IMR-90 (cell line): ENCODE measurements around the gene MAP4. TPM values are rescaled to one million over a fixed set of nuclear protein-coding genes. Genes with fewer than 3 reads are reported as not detected.

Experiments
- ATAC-seq: fragments of 200-7000 bp; cut with Tn5 transposase; 2 replicates; pipeline ENCODE4 v1.9.1; 2020; ENCODE audit warnings: low read depth, mild to moderate bottlenecking, moderate library complexity
- BruUV-seq: library from RNA; stranded (reverse); fragments of 400-500 nt; replicated peaks from 2 replicates; lab custom pipeline; 2021; lab: Mats Ljungman, UMichigan
- CTCF ChIA-PET: fragments of 300-600 bp; formaldehyde crosslinking; extraction: SDS; loops from one replicate; lab custom pipeline; 2021; ENCODE audit warnings: antibody characterized with exemption; lab: Yijun Ruan, JAX
- POLR2A ChIA-PET: fragments of 300-600 bp; sonication (Branson Sonifier 250); formaldehyde crosslinking; loops from one replicate; lab custom pipeline; 2022; ENCODE audit warnings: antibody characterized with exemption; ENCODE audit not compliant: unreplicated experiment; lab: Charles Lee
- DNase-seq: peaks from one replicate; pipeline ENCODE4 v3.0.0; 2013
- H2AFZ ChIP-seq: replicated peaks from 2 replicates; pipeline ENCODE3; 2013; ENCODE audit warnings: low read length, mild to moderate bottlenecking; ENCODE audit not compliant: poor library complexity
- H2AK5ac ChIP-seq: 2 replicates; pipeline ENCODE4 v1.6.1; 2013; ENCODE audit warnings: low read depth, low read length, inconsistent platforms
- H2AK9ac ChIP-seq: replicated peaks from 2 replicates; pipeline ENCODE3; 2013; ENCODE audit warnings: mild to moderate bottlenecking, low read depth, low read length, moderate library complexity; ENCODE audit not compliant: poor library complexity
- H2BK120ac ChIP-seq: 2 replicates; pipeline ENCODE4 v1.6.1; 2013; ENCODE audit warnings: low read depth, low read length, inconsistent platforms
- H2BK15ac ChIP-seq: 3 replicates; pipeline ENCODE4 v1.6.1; 2013; ENCODE audit warnings: low read depth, low read length, inconsistent platforms
- H2BK20ac ChIP-seq: 2 replicates; pipeline ENCODE4 v1.6.1; 2013; ENCODE audit warnings: low read depth, mild to moderate bottlenecking, inconsistent platforms, low read length, moderate library complexity
- H2BK5ac ChIP-seq: 2 replicates; pipeline ENCODE4 v1.6.1; 2013; ENCODE audit warnings: mild to moderate bottlenecking, low read depth, low read length, inconsistent platforms; ENCODE audit not compliant: poor library complexity, severe bottlenecking
- H3K14ac ChIP-seq: replicated peaks from 2 replicates; pipeline ENCODE4 v1.6.1; 2013; ENCODE audit warnings: low read depth, low read length, inconsistent platforms
- H3K18ac ChIP-seq: 2 replicates; pipeline ENCODE4 v1.6.1; 2013; ENCODE audit warnings: low read depth, low read length, control low read depth
- H3K23ac ChIP-seq: 2 replicates; pipeline ENCODE4 v1.6.1; 2013; ENCODE audit warnings: low read depth, low read length, inconsistent platforms
- H3K27ac ChIP-seq: 2 replicates; pipeline ENCODE4 v1.5.1; 2013; ENCODE audit warnings: mild to moderate bottlenecking, control low read depth, low read length; ENCODE audit not compliant: insufficient read depth
- H3K27me3 ChIP-seq: 2 replicates; pipeline ENCODE4 v1.6.1; 2013; ENCODE audit warnings: low read length; ENCODE audit not compliant: control insufficient read depth, insufficient read depth
- H3K36me3 ChIP-seq: 2 replicates; pipeline ENCODE4 v1.6.1; 2013; ENCODE audit warnings: low read length, mixed read lengths; ENCODE audit not compliant: control insufficient read depth, insufficient read depth
- H3K4ac ChIP-seq: 2 replicates; pipeline ENCODE4 v1.6.1; 2013; ENCODE audit warnings: low read depth, low read length, inconsistent platforms
- H3K4me1 ChIP-seq: 2 replicates; pipeline ENCODE4 v1.6.1; 2013; ENCODE audit warnings: low read length, mixed read lengths; ENCODE audit not compliant: control insufficient read depth, insufficient read depth
- H3K4me2 ChIP-seq: 2 replicates; pipeline ENCODE4 v1.6.1; 2013; ENCODE audit warnings: low read depth, mild to moderate bottlenecking, control low read depth, low read length, moderate library complexity
- H3K4me3 ChIP-seq: 2 replicates; pipeline ENCODE4 v1.5.1; 2013; ENCODE audit warnings: low read depth, mild to moderate bottlenecking, control low read depth, low read length, moderate library complexity; ENCODE audit not compliant: insufficient read depth
- H3K56ac ChIP-seq: 2 replicates; pipeline ENCODE4 v1.6.1; 2013; ENCODE audit warnings: low read length, inconsistent platforms; ENCODE audit not compliant: insufficient read depth; ENCODE audit errors: extremely low read depth
- H3K79me1 ChIP-seq, 2 experiments: 2 replicates each; pipeline ENCODE4 v1.6.1; 2013; ENCODE audit warnings: low read length in 2 of 2, inconsistent platforms in 1 of 2, low read depth in 1 of 2
- H3K9ac ChIP-seq: 2 replicates; pipeline ENCODE4 v1.6.1; 2013; ENCODE audit warnings: low read depth, low read length, control low read depth
- H3K9me1 ChIP-seq: 2 replicates; pipeline ENCODE4 v1.6.1; 2013; ENCODE audit warnings: low read length, inconsistent platforms; ENCODE audit not compliant: insufficient read depth
- H3K9me3 ChIP-seq: 2 replicates; pipeline ENCODE4 v1.6.1; 2013; ENCODE audit warnings: low read length; ENCODE audit not compliant: control insufficient read depth, insufficient read depth
- H4K20me1 ChIP-seq: 2 replicates; pipeline ENCODE4 v1.6.1; 2013; ENCODE audit warnings: low read length, inconsistent platforms; ENCODE audit not compliant: insufficient read depth
- H4K5ac ChIP-seq: 2 replicates; pipeline ENCODE4 v1.6.1; 2013; ENCODE audit warnings: mild to moderate bottlenecking, low read depth, low read length, control low read depth
- H4K8ac ChIP-seq, 2 experiments: 2 replicates each; pipeline ENCODE4 v1.6.1; 2013; ENCODE audit warnings: low read depth in 2 of 2, low read length in 2 of 2, control low read depth in 1 of 2, inconsistent platforms in 1 of 2
- H4K91ac ChIP-seq: 2 replicates; pipeline ENCODE4 v1.6.1; 2013; ENCODE audit warnings: low read depth, low read length, inconsistent platforms; ENCODE audit not compliant: insufficient read depth
- BHLHE40 ChIP-seq: fragments of 150-350 bp; IDR thresholded peaks from 2 replicates; pipeline ENCODE4 v1.6.1; 2016; ENCODE audit warnings: mild to moderate bottlenecking, low read depth, low read length
- CEBPB ChIP-seq: IDR thresholded peaks from 2 replicates; pipeline ENCODE4 v1.6.1; 2012; ENCODE audit warnings: low read depth, low read length, improper control_type of control experiment
- CHD1 ChIP-seq: IDR thresholded peaks from 2 replicates; pipeline ENCODE4 v1.6.1; 2012; ENCODE audit warnings: low read depth, low read length, improper control_type of control experiment
- FOS ChIP-seq: fragments of 150-350 bp; IDR thresholded peaks from 2 replicates; pipeline ENCODE4 v1.6.1; 2016; ENCODE audit warnings: low read depth, low read length
- MAFK ChIP-seq: IDR thresholded peaks from 2 replicates; pipeline ENCODE4 v1.6.1; 2012; ENCODE audit warnings: low read depth, low read length, improper control_type of control experiment
- MXI1 ChIP-seq: IDR thresholded peaks from 2 replicates; pipeline ENCODE4 v1.6.1; 2012; ENCODE audit warnings: low read depth, mild to moderate bottlenecking, low read length, moderate library complexity, borderline replicate concordance
- NFE2L2 ChIP-seq: fragments of 150-350 bp; IDR thresholded peaks from 2 replicates; pipeline ENCODE4 v1.6.1; 2016; ENCODE audit warnings: low read depth, mild to moderate bottlenecking, low read length
- RCOR1 ChIP-seq: IDR thresholded peaks from 2 replicates; pipeline ENCODE4 v1.6.1; 2012; ENCODE audit warnings: mild to moderate bottlenecking, low read length, improper control_type of control experiment; ENCODE audit not compliant: insufficient replicate concordance
- RFX5 ChIP-seq: IDR thresholded peaks from 2 replicates; pipeline ENCODE4 v1.8.0; 2012; ENCODE audit warnings: low read depth, mild to moderate bottlenecking, low read length, moderate library complexity
- SMC3 ChIP-seq: fragments of 150-350 bp; IDR thresholded peaks from 2 replicates; pipeline ENCODE4 v1.6.1; 2016; ENCODE audit warnings: low read depth, mild to moderate bottlenecking, antibody characterized with exemption, low read length, moderate library complexity
- WGBS, 2 experiments: methylation state at CpG; one replicate each; pipeline versions ENCODE4 v1.1.5 to v1.1.7; 2013; ENCODE audit warnings: missing lambda C conversion rate in 2 of 2; ENCODE audit not compliant: insufficient read length in 1 of 2; ENCODE audit errors: extremely low coverage in 2 of 2; 5-methylcytosine and 5-hydroxymethylcytosine counted together
- dilution Hi-C: fragments of 300-500 bp; cut with HindIII; formaldehyde crosslinking; loops from one replicate; pipeline ENCODE4 v1.14.3; 2018; ENCODE audit warnings: low sequenced_read_pairs; ENCODE audit not compliant: unreplicated experiment
- in situ Hi-C: fragments of 300-500 bp; cut with MboI; formaldehyde crosslinking; loops from 3 replicates; pipeline ENCODE4 v1.14.3; 2019; ENCODE audit warnings: low sequenced_read_pairs, inconsistent platforms, mixed read lengths
- intact Hi-C: fragments of 100-400 bp; cut with micrococcal nuclease; formaldehyde crosslinking; loops from 2 replicates; pipeline ENCODE4 v1.10.0; 2022
- polyA plus RNA-seq, 3 experiments: library from polyadenylated mRNA; depleted of rRNA; stranded (reverse); fragments of >200 nt; gene quantifications; 2 replicates each; pipeline ENCODE4 v1.2.3, GENCODE V29; 2012; ENCODE audit warnings: low replicate concordance in 1 of 3
- total RNA-seq: library from RNA; depleted of rRNA; stranded (reverse); fragments of >200 nt; gene quantifications from 2 replicates; pipeline ENCODE4 v1.2.3, GENCODE V29; 2012
- TF ChIP-seq, protein P1 (sequence below): conservative IDR thresholded peaks from 2 replicates; pipeline ENCODE4 v1.5.1; 2012; ENCODE audit warnings: mild to moderate bottlenecking, low read depth, low read length, improper control_type of control experiment
- TF ChIP-seq, protein P2 (sequence below): fragments of 150-350 bp; IDR thresholded peaks from 2 replicates; pipeline ENCODE4 v1.6.1; 2016; ENCODE audit warnings: low read depth, mild to moderate bottlenecking, low read length, moderate library complexity, borderline replicate concordance

The MAP4 gene
- total and polyA plus RNA-seq, 2 of the 4 experiments (the other 2 are of a cell fraction): 87.8 to 216 TPM

DNA sequence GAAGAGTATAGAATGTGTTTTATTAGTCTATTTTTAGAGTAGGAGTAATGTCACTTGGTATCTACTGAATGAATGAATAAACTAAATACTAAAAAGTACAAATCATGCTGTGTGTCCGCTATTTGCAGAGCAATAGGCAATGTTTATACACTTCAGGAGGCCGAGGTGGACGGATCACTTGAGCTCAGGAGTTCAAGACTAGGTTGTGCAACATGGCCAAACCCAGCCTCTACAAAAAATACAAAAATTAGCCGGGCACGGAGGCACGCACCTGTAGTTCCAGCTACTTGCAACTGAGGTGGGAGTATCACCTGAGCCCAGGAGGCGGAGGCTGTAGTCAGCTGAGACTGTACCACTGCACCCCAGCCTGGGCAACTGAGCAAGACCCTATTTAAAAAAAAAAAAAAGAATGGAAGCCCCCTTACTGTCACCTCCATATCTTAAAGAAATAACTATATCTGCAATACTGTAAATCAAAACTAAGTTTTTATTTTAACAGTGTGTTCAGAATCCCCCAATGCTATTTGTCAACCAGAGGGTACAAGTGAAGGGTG, 114.9 kb downstream of the MAP4 start:
- no peaks in the 10 kb centered on the region for H3K9me1 ChIP-seq
- H3K14ac ChIP-seq: no peak overlapping the region
- intact Hi-C loops (no loop called here), in situ Hi-C loops (no loop called here), dilution Hi-C loops (no loop called here)
- no peak overlapping the region for H3K9ac ChIP-seq
- no peaks in the 10 kb centered on the region; the same call in 1 of the 2 replicates for H3K4me1 ChIP-seq
- no peak overlapping the region for H2AK9ac ChIP-seq
- no peak overlapping the region for H3K23ac ChIP-seq
- H3K79me1 ChIP-seq: peaks cover 35 to 48% of the 10 kb centered on the region in 2 experiments
- no peak for ATAC-seq
- no peak overlapping the region for H2BK15ac ChIP-seq
- H3K4me2 ChIP-seq: no peak overlapping the region
- H3K56ac ChIP-seq: no peak overlapping the region
- H2AK5ac ChIP-seq: no peak overlapping the region
- H2AFZ ChIP-seq: no peak overlapping the region
- no CpG with 5 or more reads among the region's 7 CpGs for WGBS, 2 experiments
- no peak overlapping the region for H3K27ac ChIP-seq
- no peak overlapping the region for H2BK5ac ChIP-seq
- H4K20me1 ChIP-seq: peaks cover 9% of the 10 kb centered on the region; the same call in 1 of the 2 replicates
- no peaks in the 10 kb centered on the region for H3K9me3 ChIP-seq
- no peak overlapping the region for H2BK120ac ChIP-seq
- ChIA-PET CTCF (no interaction called here), POLR2A (no interaction called here)
- no peak for DNase-seq
- no peak overlapping the region for H2BK20ac ChIP-seq
- no peak overlapping the region for H4K8ac ChIP-seq
- peaks cover 26% of the 10 kb centered on the region for H3K36me3 ChIP-seq
- H3K4ac ChIP-seq: no peak overlapping the region
- no peak overlapping the region for H4K5ac ChIP-seq
- H3K4me3 ChIP-seq: no peak overlapping the region
- no peak overlapping the region for H4K91ac ChIP-seq
- no TSS peak for BruUV-seq
- no peaks in the 10 kb centered on the region for H3K27me3 ChIP-seq
- TF ChIP-seq FOS: no peak
- no peak for TF ChIP-seq BHLHE40
- TF ChIP-seq MXI1: no peak
- no peak for TF ChIP-seq RCOR1
- TF ChIP-seq, protein P1, sequence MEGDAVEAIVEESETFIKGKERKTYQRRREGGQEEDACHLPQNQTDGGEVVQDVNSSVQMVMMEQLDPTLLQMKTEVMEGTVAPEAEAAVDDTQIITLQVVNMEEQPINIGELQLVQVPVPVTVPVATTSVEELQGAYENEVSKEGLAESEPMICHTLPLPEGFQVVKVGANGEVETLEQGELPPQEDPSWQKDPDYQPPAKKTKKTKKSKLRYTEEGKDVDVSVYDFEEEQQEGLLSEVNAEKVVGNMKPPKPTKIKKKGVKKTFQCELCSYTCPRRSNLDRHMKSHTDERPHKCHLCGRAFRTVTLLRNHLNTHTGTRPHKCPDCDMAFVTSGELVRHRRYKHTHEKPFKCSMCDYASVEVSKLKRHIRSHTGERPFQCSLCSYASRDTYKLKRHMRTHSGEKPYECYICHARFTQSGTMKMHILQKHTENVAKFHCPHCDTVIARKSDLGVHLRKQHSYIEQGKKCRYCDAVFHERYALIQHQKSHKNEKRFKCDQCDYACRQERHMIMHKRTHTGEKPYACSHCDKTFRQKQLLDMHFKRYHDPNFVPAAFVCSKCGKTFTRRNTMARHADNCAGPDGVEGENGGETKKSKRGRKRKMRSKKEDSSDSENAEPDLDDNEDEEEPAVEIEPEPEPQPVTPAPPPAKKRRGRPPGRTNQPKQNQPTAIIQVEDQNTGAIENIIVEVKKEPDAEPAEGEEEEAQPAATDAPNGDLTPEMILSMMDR: no peak
- no peak for TF ChIP-seq RFX5
- TF ChIP-seq CHD1: no peak
- TF ChIP-seq CEBPB: no peak
- TF ChIP-seq, protein P2, sequence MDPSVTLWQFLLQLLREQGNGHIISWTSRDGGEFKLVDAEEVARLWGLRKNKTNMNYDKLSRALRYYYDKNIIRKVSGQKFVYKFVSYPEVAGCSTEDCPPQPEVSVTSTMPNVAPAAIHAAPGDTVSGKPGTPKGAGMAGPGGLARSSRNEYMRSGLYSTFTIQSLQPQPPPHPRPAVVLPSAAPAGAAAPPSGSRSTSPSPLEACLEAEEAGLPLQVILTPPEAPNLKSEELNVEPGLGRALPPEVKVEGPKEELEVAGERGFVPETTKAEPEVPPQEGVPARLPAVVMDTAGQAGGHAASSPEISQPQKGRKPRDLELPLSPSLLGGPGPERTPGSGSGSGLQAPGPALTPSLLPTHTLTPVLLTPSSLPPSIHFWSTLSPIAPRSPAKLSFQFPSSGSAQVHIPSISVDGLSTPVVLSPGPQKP: no peak
- no peak for TF ChIP-seq SMC3
- no peak for TF ChIP-seq MAFK
- TF ChIP-seq NFE2L2: no peak
- H3K18ac ChIP-seq: no peak overlapping the region
